Right atrium auricular region (tissue), 2 donors: ENCODE results near the gene CDH13. TPM values are rescaled to one million over a fixed set of nuclear protein-coding genes. Genes with fewer than 3 reads are reported as not detected.

Experiments used
- DNase-seq: peaks from one replicate; pipeline ENCODE4 v3.0.0-alpha.2; 2019; ENCODE audit warnings: low spot score
- H3K27ac ChIP-seq, 2 donors: fragments of 200-600 bp; sonication (generic); 1 replicate in 1 of 2; 2 replicates in 1 of 2; pipeline ENCODE4 v1.5.1; 2016 to 2019
- H3K27me3 ChIP-seq, 2 donors: fragments of 200-600 bp; sonication (generic); one replicate each; pipeline versions ENCODE4 v1.5.1 to v1.6.0; 2017 to 2019
- H3K36me3 ChIP-seq: fragments of 200-600 bp; sonication (generic); one replicate; pipeline ENCODE4 v1.5.1; 2016
- H3K4me1 ChIP-seq, 2 donors: fragments of 200-600 bp; sonication (generic); one replicate each; pipeline versions ENCODE4 v1.5.1 to v1.6.0; 2017 to 2019
- H3K4me3 ChIP-seq, 2 donors: fragments of 200-600 bp; sonication (generic); 1 replicate in 1 of 2; 2 replicates in 1 of 2; pipeline ENCODE4 v1.5.1; 2017 to 2019; ENCODE audit warnings: mild to moderate bottlenecking in 1 of 2, moderate library complexity in 1 of 2
- H3K9me3 ChIP-seq, 2 donors: fragments of 200-600 bp; sonication (generic); one replicate each; pipeline ENCODE4 v1.5.1; 2019
- CTCF ChIP-seq, 2 donors: fragments of 200-600 bp; sonication (generic); IDR thresholded peaks; one replicate each; pipeline ENCODE4 v1.5.1; 2019; ENCODE audit warnings: antibody characterized with exemption in 2 of 2
- total RNA-seq, 2 donors: library from RNA; depleted of rRNA; stranded (reverse); fragments of >200 nt; gene quantifications; one replicate each; pipeline ENCODE4 v1.1.0, GENCODE V29; 2016

Gene CDH13
- total RNA-seq, 2 donors from 2014 or later = 75.4 to 85.9 TPM

GRCh38 chr16:82726306-82726705 lies 99.5 kb downstream of the CDH13 start:
- H3K36me3 ChIP-seq = peaks cover 7% of the 10 kb centered on the region
- no peak overlapping the region for H3K4me3 ChIP-seq
- no peaks in the 10 kb centered on the region for H3K4me1 ChIP-seq
- no peak overlapping the region for H3K27ac ChIP-seq
- DNase-seq = no peak
- peaks cover 0 to 13% of the 10 kb centered on the region in 2 donors for H3K9me3 ChIP-seq
- H3K27me3 ChIP-seq = no peaks in the 10 kb centered on the region
- no peak for TF ChIP-seq CTCF (IDR thresholded peaks at IDR 0.05)

- Histone ChIP-seq H3K4me3 (no peak overlapping the region), H3K36me3 (peaks cover 7% of the 10 kb centered on the region), H3K9me3 (peaks cover 0 to 13% of the 10 kb centered on the region in 2 donors), H3K4me1 (peaks cover 0 to 7% of the 10 kb centered on the region in 2 donors), H3K27me3 (no peaks in the 10 kb centered on the region), H3K27ac (no peak overlapping the region)
- DNase-seq = no peak
- no peak for TF ChIP-seq CTCF (IDR thresholded peaks at IDR 0.05)
Measured at GRCh38 chr16:82728901-82729300, 102.1 kb downstream of the CDH13 start.

GRCh38 chr16:82730901-82731300 lies 104.1 kb downstream of the CDH13 start:
- no peak for DNase-seq
- Histone ChIP-seq H3K9me3 (peaks cover 0 to 13% of the 10 kb centered on the region in 2 donors), H3K4me3 (no peak overlapping the region), H3K36me3 (peaks cover 7% of the 10 kb centered on the region), H3K27ac (peak overlapping the region in 1 of 2 donors; percentile 34), H3K27me3 (no peaks in the 10 kb centered on the region), H3K4me1 (peaks cover 0 to 25% of the 10 kb centered on the region in 2 donors)
- no peak for TF ChIP-seq CTCF (IDR thresholded peaks at IDR 0.05)

GRCh38 chr16:82732461-82732860 lies 105.7 kb downstream of the CDH13 start:
- H3K27ac ChIP-seq = peak overlapping the region; percentile 24 to 90
- no peaks in the 10 kb centered on the region for H3K27me3 ChIP-seq
- peaks cover 7% of the 10 kb centered on the region for H3K36me3 ChIP-seq
- DNase-seq = no peak
- H3K4me1 ChIP-seq = peaks cover 0 to 37% of the 10 kb centered on the region in 2 donors
- peaks cover 0 to 13% of the 10 kb centered on the region in 2 donors for H3K9me3 ChIP-seq
- TF ChIP-seq CTCF (IDR thresholded peaks at IDR 0.05) = no peak
- no peak overlapping the region for H3K4me3 ChIP-seq

- H3K4me1 ChIP-seq = peaks cover 0 to 52% of the 10 kb centered on the region in 2 donors
- DNase-seq = no peak
Measured at GRCh38 chr16:82735186-82735585, 108.4 kb downstream of the CDH13 start.

More at GRCh38 chr16:82735186-82735585, 108.4 kb downstream of the CDH13 start:
- no peak for TF ChIP-seq CTCF (IDR thresholded peaks at IDR 0.05)
- Histone ChIP-seq H3K4me3 (no peak overlapping the region), H3K36me3 (no peaks in the 10 kb centered on the region), H3K9me3 (no peaks in the 10 kb centered on the region), H3K27ac (peak overlapping the region; percentile 74 to 90), H3K27me3 (no peaks in the 10 kb centered on the region)
